G401.6 (cell line): Measurements from ENCODE around the gene SZRD1.

Source experiments
- FAIRE-seq: peaks from 2 replicates; lab custom pipeline; 2012; peaks lifted over from hg19 to GRCh38; lab: Jason Lieb, UNC

Gene SZRD1

GRCh38 chr1:16367968-16368890 lies 1.2 kb downstream of the SZRD1 start:
- FAIRE-seq = no peak

GRCh38 chr1:16369821-16370220 lies 2.8 kb downstream of the SZRD1 start:
- no peak for FAIRE-seq

GRCh38 chr1:16371725-16372124 lies 4.7 kb downstream of the SZRD1 start:
- FAIRE-seq = no peak

GRCh38 chr1:16372535-16373285 lies 5.7 kb downstream of the SZRD1 start:
- no peak for FAIRE-seq

GRCh38 chr1:16374266-16374665 lies 7.2 kb downstream of the SZRD1 start:
- no peak for FAIRE-seq

GRCh38 chr1:16375521-16376340 lies 8.7 kb downstream of the SZRD1 start:
- FAIRE-seq = no peak

GRCh38 chr1:16376971-16377370 lies 9.9 kb downstream of the SZRD1 start:
- FAIRE-seq = no peak

GRCh38 chr1:16378443-16378842 lies 11.4 kb downstream of the SZRD1 start:
- no peak for FAIRE-seq

- no peak for FAIRE-seq
Observed at GRCh38 chr1:16380868-16381267, 13.8 kb downstream of the SZRD1 start.

- FAIRE-seq = no peak
Observed at GRCh38 chr1:16383888-16384287, 16.8 kb downstream of the SZRD1 start.

- FAIRE-seq = no peak
Observed at GRCh38 chr1:16385659-16386453, 18.8 kb downstream of the SZRD1 start.

GRCh38 chr1:16386454-16387113 lies 19.5 kb downstream of the SZRD1 start:
- FAIRE-seq = no peak

GRCh38 chr1:16387201-16388188 lies 20.5 kb downstream of the SZRD1 start:
- no peak for FAIRE-seq

- FAIRE-seq = no peak
Observed at GRCh38 chr1:16391411-16391810, 24.4 kb downstream of the SZRD1 start.

GRCh38 chr1:16392740-16393569 lies 25.9 kb downstream of the SZRD1 start:
- no peak for FAIRE-seq

GRCh38 chr1:16393570-16394521 lies 26.8 kb downstream of the SZRD1 start:
- no peak for FAIRE-seq

- no peak for FAIRE-seq
Observed at GRCh38 chr1:16394977-16395376, 27.9 kb downstream of the SZRD1 start.

- no peak for FAIRE-seq
Observed at GRCh38 chr1:16396591-16396990, 29.5 kb downstream of the SZRD1 start.
